H1 (cell line): Measurements from ENCODE around the gene FAM219A. TPM values are rescaled to one million over a fixed set of nuclear protein-coding genes. Genes with fewer than 3 reads are reported as not detected.
A peak's percentile ranks its signal among the peaks of the same experiment; 100 is the strongest.

Experiments used
- CTCF ChIA-PET: fragments of 300-600 bp; sonication (Branson Sonifier 250); formaldehyde crosslinking; loops from one replicate; lab custom pipeline; 2021; ENCODE audit not compliant: partially characterized antibody; lab: Charles Lee
- POLR2A ChIA-PET: fragments of 300-600 bp; sonication (Branson Sonifier 250); formaldehyde crosslinking; loops from one replicate; lab custom pipeline; 2021; ENCODE audit warnings: inconsistent platforms; ENCODE audit not compliant: partially characterized antibody; lab: Charles Lee
- DNase-seq, 2 experiments: peaks; one replicate each; pipeline versions ENCODE4 v3.0.0 to v3.0.0-alpha.2; 2010 to 2022; ENCODE audit warnings: low spot score in 2 of 2, low read depth in 1 of 2, mixed read lengths in 1 of 2
- FAIRE-seq: peaks from 2 replicates; lab custom pipeline; 2011; peaks lifted over from hg19 to GRCh38; lab: Jason Lieb, UNC
- H2AFZ ChIP-seq: 2 replicates; pipeline ENCODE4 v1.8.1; 2012; ENCODE audit warnings: low read length, inconsistent platforms
- H2AK5ac ChIP-seq: 2 replicates; pipeline ENCODE4 v1.6.1; 2013; ENCODE audit warnings: low read depth, low read length
- H2BK120ac ChIP-seq: replicated peaks from 2 replicates; pipeline ENCODE3; 2013; ENCODE audit warnings: low read depth, low read length, inconsistent platforms
- H2BK12ac ChIP-seq: 2 replicates; pipeline ENCODE4 v1.6.1; 2013; ENCODE audit warnings: low read depth, low read length
- H2BK15ac ChIP-seq: 2 replicates; pipeline ENCODE4 v1.6.1; 2013; ENCODE audit warnings: low read length
- H2BK20ac ChIP-seq: 2 replicates; pipeline ENCODE4 v1.6.1; 2013; ENCODE audit warnings: low read length
- H2BK5ac ChIP-seq: 2 replicates; pipeline ENCODE4 v1.6.1; 2013; ENCODE audit warnings: low read depth, low read length
- H3K14ac ChIP-seq: 2 replicates; pipeline ENCODE4 v1.6.1; 2013; ENCODE audit warnings: inconsistent platforms; ENCODE audit not compliant: insufficient read length
- H3K18ac ChIP-seq: 2 replicates; pipeline ENCODE4 v1.6.1; 2013; ENCODE audit warnings: low read length; ENCODE audit errors: extremely low read depth
- H3K23ac ChIP-seq: 2 replicates; pipeline ENCODE4 v1.6.1; 2013; ENCODE audit warnings: inconsistent platforms; ENCODE audit not compliant: insufficient read length
- H3K23me2 ChIP-seq: 2 replicates; pipeline ENCODE4 v1.6.1; 2013; ENCODE audit warnings: low read depth, low read length
- H3K27ac ChIP-seq: 2 replicates; pipeline ENCODE4 v1.6.1; 2011; ENCODE audit warnings: low read depth, low read length, inconsistent platforms
- H3K27me3 ChIP-seq, 4 experiments: replicated peaks in 1 of 4; 1 replicate in 1 of 4; 2 replicates in 3 of 4; pipeline versions ENCODE4 v1.6.1 to v1.8.1; 2011 to 2013; ENCODE audit warnings: low read length in 3 of 4, mild to moderate bottlenecking in 3 of 4, inconsistent platforms in 2 of 4, mixed read lengths in 2 of 4, moderate library complexity in 1 of 4; ENCODE audit not compliant: control insufficient read depth in 3 of 4, insufficient read depth in 3 of 4; ENCODE audit errors: extremely low read depth in 1 of 4
- H3K36me3 ChIP-seq, 4 experiments: 2 replicates each; pipeline versions ENCODE4 v1.6.1 to v1.8.1; 2011 to 2013; ENCODE audit warnings: mild to moderate bottlenecking in 4 of 4, low read length in 3 of 4, moderate library complexity in 2 of 4, control low read depth in 1 of 4, inconsistent platforms in 1 of 4; ENCODE audit not compliant: insufficient read depth in 4 of 4, control insufficient read depth in 2 of 4
- H3K4ac ChIP-seq: replicated peaks from 2 replicates; pipeline ENCODE3; 2013; ENCODE audit warnings: low read length, low read depth, mixed read lengths, inconsistent platforms; ENCODE audit not compliant: insufficient read length
- H3K4me1 ChIP-seq, 4 experiments: replicated peaks in 1 of 4; 1 replicate in 1 of 4; 2 replicates in 3 of 4; pipeline versions ENCODE4 v1.6.1 to v1.8.1; 2011 to 2013; ENCODE audit warnings: low read length in 3 of 4, inconsistent platforms in 2 of 4, mixed read lengths in 1 of 4; ENCODE audit not compliant: insufficient read depth in 4 of 4, control insufficient read depth in 3 of 4
- H3K4me2 ChIP-seq, 2 experiments: 2 replicates each; pipeline versions ENCODE4 v1.6.1 to v1.8.1; 2011 to 2013; ENCODE audit warnings: low read depth in 2 of 2, low read length in 2 of 2, control low read depth in 1 of 2, inconsistent platforms in 1 of 2, mild to moderate bottlenecking in 1 of 2; ENCODE audit not compliant: insufficient read depth in 1 of 2
- H3K4me3 ChIP-seq, 4 experiments: fragments of 200-600, 300-600 bp in 1 of 4; sonication (generic), shearing (Covaris generic), sonication (Bioruptor Twin) in 1 of 4; 2 replicates each; pipeline versions ENCODE4 v1.5.1 to v1.8.1; 2011 to 2016; ENCODE audit warnings: low read length in 4 of 4, low read depth in 3 of 4, control low read depth in 2 of 4, inconsistent platforms in 2 of 4, mild to moderate bottlenecking in 2 of 4, mixed read lengths in 1 of 4, moderate library complexity in 1 of 4; ENCODE audit not compliant: insufficient read depth in 2 of 4; ENCODE audit errors: extremely low read depth in 1 of 4
- H3K56ac ChIP-seq: replicated peaks from 2 replicates; pipeline ENCODE3; 2013; ENCODE audit warnings: low read depth, mild to moderate bottlenecking, mixed read lengths, low read length, inconsistent platforms; ENCODE audit not compliant: insufficient read length
- H3K79me1 ChIP-seq: 2 replicates; pipeline ENCODE4 v1.6.1; 2013; ENCODE audit warnings: low read depth, low read length, control low read depth
- H3K79me2 ChIP-seq, 2 experiments: 2 replicates each; pipeline versions ENCODE4 v1.6.1 to v1.8.1; 2012 to 2013; ENCODE audit warnings: low read length in 2 of 2, mild to moderate bottlenecking in 2 of 2, inconsistent platforms in 1 of 2; ENCODE audit not compliant: insufficient read depth in 2 of 2, control insufficient read depth in 1 of 2
- H3K9ac ChIP-seq, 4 experiments: replicated peaks in 1 of 4; 1 replicate in 1 of 4; 2 replicates in 3 of 4; pipeline versions ENCODE4 v1.6.1 to v1.8.1; 2011 to 2013; ENCODE audit warnings: low read depth in 3 of 4, low read length in 3 of 4, control low read depth in 2 of 4, mild to moderate bottlenecking in 2 of 4, moderate library complexity in 2 of 4, inconsistent platforms in 1 of 4; ENCODE audit errors: extremely low read depth in 1 of 4
- H3K9me3 ChIP-seq, 2 experiments: 2 replicates each; pipeline versions ENCODE4 v1.6.1 to v1.8.1; 2012 to 2013; ENCODE audit warnings: mild to moderate bottlenecking in 2 of 2, moderate library complexity in 2 of 2, control low read depth in 1 of 2, inconsistent platforms in 1 of 2, low read depth in 1 of 2, low read length in 1 of 2, mixed read lengths in 1 of 2; ENCODE audit not compliant: insufficient read depth in 2 of 2
- H4K20me1 ChIP-seq, 2 experiments: replicated peaks in 1 of 2; 2 replicates each; pipeline versions ENCODE3 to v1.8.1; 2011 to 2013; ENCODE audit warnings: inconsistent platforms in 2 of 2, low read length in 2 of 2, mild to moderate bottlenecking in 1 of 2; ENCODE audit not compliant: insufficient read depth in 2 of 2, control insufficient read depth in 1 of 2
- H4K5ac ChIP-seq: 2 replicates; pipeline ENCODE4 v1.6.1; 2013; ENCODE audit warnings: low read length, low read depth, mixed read lengths, inconsistent platforms; ENCODE audit not compliant: insufficient read length
- H4K8ac ChIP-seq: 2 replicates; pipeline ENCODE4 v1.8.0; 2013; ENCODE audit warnings: mild to moderate bottlenecking, moderate library complexity, low read length, inconsistent platforms; ENCODE audit not compliant: insufficient read depth; ENCODE audit errors: extremely low read depth
- H4K91ac ChIP-seq: replicated peaks from 2 replicates; pipeline ENCODE3; 2013; ENCODE audit warnings: low read length, mixed read lengths, inconsistent platforms; ENCODE audit not compliant: insufficient read length
- SAP30 ChIP-seq: fragments of 300-600 bp; sonication (generic); IDR thresholded peaks from 2 replicates; pipeline ENCODE4 v1.7.1; 2012; ENCODE audit warnings: low read length, moderate library complexity, mild to moderate bottlenecking, inconsistent platforms; ENCODE audit not compliant: insufficient read depth, insufficient replicate concordance
- whole genome bisulfite sequencing, 2 experiments: shearing (Covaris generic) in 1 of 2; methylation state at CpG; one replicate each; pipeline versions ENCODE4 v1.1.6 to v1.1.7; 2013 to 2015; ENCODE audit warnings: low lambda C conversion rate in 2 of 2, mixed read lengths in 2 of 2, inconsistent platforms in 1 of 2, low coverage in 1 of 2, missing lambda C conversion rate in 1 of 2; ENCODE audit not compliant: insufficient replicate concordance in 2 of 2, insufficient coverage in 1 of 2, insufficient read length in 1 of 2; ENCODE audit errors: extremely low coverage in 1 of 2, missing lambda C conversion rate in 1 of 2; 5-methylcytosine and 5-hydroxymethylcytosine counted together
- polyA plus RNA-seq, 7 experiments: library from polyadenylated mRNA; depleted of rRNA in 3 of 7; stranded (reverse) in 5 of 7; unstranded in 2 of 7; fragments of >200 nt in 5 of 7; fragments of 200-250 nt in 2 of 7; gene quantifications; 1 replicate in 5 of 7; 2 replicates in 1 of 7; 4 replicates in 1 of 7; pipeline versions ENCODE4 v1.2.1 to v1.2.3, GENCODE V29; 2011 to 2013; ENCODE audit warnings: missing spikeins in 2 of 7, mixed read lengths in 2 of 7
- total RNA-seq: library from RNA; stranded (reverse); fragmentation: NEBNext Ultra II Directional; extraction: Animal tissue kit (Norgen Biotek cat#: 25700); gene quantifications from 2 replicates; pipeline ENCODE4 v1.2.1, GENCODE V29; 2021
- TF ChIP-seq, protein P1 (sequence below): IDR thresholded peaks from 2 replicates; pipeline ENCODE4 v1.6.1; 2011; ENCODE audit warnings: low read length, improper control_type of control experiment

FAM219A gene
- total and polyA plus RNA-seq, 2 of the 8 experiments (the other 6 are each of a cell fraction or from before 2014, with no cell fraction given) = 7.7 to 10.4 TPM

DNA sequence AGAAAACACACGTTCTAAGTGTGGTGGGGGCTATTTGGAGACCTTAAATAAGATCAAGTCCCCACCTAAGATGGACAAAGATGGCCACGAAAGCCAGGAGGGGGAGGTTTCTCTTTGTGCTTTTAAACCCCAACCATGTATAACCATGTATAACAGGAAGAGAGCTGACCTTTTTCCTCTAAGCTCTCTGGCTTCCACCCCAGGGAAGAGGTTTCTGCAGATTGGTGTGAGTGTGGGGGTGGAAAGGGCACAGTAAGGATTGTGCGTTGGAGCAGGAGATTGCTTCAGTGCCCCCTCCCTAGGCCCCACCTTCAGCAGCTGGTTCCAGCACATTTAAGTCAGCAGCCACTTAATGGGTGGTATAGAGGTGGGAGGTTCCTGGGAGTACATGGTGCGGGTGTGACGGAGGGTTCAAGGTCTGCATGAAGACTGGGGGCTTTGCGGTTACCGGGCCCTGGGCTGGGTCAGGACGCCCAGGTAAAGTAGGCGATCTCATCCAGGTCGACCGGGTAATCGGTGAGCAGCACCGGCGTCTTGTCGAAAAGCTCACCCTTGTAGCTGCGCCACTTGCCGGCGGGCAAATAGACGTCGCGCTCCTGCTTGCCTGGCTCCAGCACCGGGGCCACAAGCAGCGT, 87.9 kb downstream of the FAM219A start:
- POLR2A ChIA-PET = interaction anchor here (0.9 kb wide), 1 partner anchor 15 kb away, joined by 3 read pairs; no protein-coding TSS in a partner anchor
- CTCF ChIA-PET = interaction anchor here (12.2 to 19.4 kb wide), 2 partner anchors 33 to 116 kb away, joined by 99 to 350 read pairs; no protein-coding TSS in a partner anchor

More for the DNA sequence above, 87.9 kb downstream of the FAM219A start:
- Histone ChIP-seq H2BK120ac (no peak overlapping the region), H3K36me3 (peaks cover 0 to 9% (median 0%) of the 10 kb centered on the region in 4 experiments; a peak in 1 of 8 replicates), H3K27ac (no peak overlapping the region), H2BK12ac (no peak overlapping the region), H3K79me1 (no peaks in the 10 kb centered on the region; the same call in 1 of the 2 replicates), H3K23me2 (no peaks in the 10 kb centered on the region), H4K91ac (no peak overlapping the region), H3K79me2 (no peaks in the 10 kb centered on the region), H2BK20ac (no peak overlapping the region), H3K4me2 (no peak overlapping the region), H2AK5ac (no peak overlapping the region), H2BK15ac (no peak overlapping the region), H3K4ac (no peak overlapping the region), H4K8ac (peak overlapping the region; percentile 35; the same call in 1 of the 2 replicates), H3K9ac (no peak overlapping the region), H2BK5ac (no peak overlapping the region), H3K23ac (no peak overlapping the region), H3K4me1 (peaks cover 0 to 3% (median under 1%) of the 10 kb centered on the region in 4 experiments; a peak in 4 of 7 replicates), H3K14ac (no peak overlapping the region), H3K9me3 (peaks cover 0 to 6% of the 10 kb centered on the region in 2 experiments; a peak in 2 of 4 replicates), H3K56ac (no peak overlapping the region), H3K27me3 (peaks cover 0 to under 1% (median 0%) of the 10 kb centered on the region in 4 experiments; a peak in 2 of 7 replicates), H4K5ac (no peak overlapping the region), H3K18ac (no peak overlapping the region), H4K20me1 (peaks cover 0 to 4% of the 10 kb centered on the region in 2 experiments), H2AFZ (no peak overlapping the region), H3K4me3 (no peak overlapping the region)
- TF ChIP-seq SAP30 = no peak
- TF ChIP-seq, protein P1, sequence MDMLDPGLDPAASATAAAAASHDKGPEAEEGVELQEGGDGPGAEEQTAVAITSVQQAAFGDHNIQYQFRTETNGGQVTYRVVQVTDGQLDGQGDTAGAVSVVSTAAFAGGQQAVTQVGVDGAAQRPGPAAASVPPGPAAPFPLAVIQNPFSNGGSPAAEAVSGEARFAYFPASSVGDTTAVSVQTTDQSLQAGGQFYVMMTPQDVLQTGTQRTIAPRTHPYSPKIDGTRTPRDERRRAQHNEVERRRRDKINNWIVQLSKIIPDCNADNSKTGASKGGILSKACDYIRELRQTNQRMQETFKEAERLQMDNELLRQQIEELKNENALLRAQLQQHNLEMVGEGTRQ = no peak
- DNase-seq (no peak), FAIRE-seq (no peak)
- 95% methylated on average over 23 of the region's 23 CpGs; no CpG with 5 or more reads in 1 of the 2 experiments for WGBS, 2 experiments
